ENCODE results near the gene YPEL3. TPM values are rescaled to one million over a fixed set of nuclear protein-coding genes. Genes with fewer than 3 reads are reported as not detected.
A peak's percentile ranks its signal among the peaks of the same experiment; 100 is the strongest.

Gene YPEL3
- total RNA-seq, 2 donors from 2014 or later, result 28.3 to 84.8 TPM

GRCh38 chr16:30060836-30061554 is 35.0 kb downstream of the YPEL3 start:
- H3K27ac ChIP-seq, result no peak overlapping the region
- DNase-seq, result no peak
- intact Hi-C loops (cut with DNase I), result no loop called here

GRCh38 chr16:30060346-30060745 is 35.7 kb downstream of the YPEL3 start:
- no peaks in the 10 kb centered on the region for H3K9me3 ChIP-seq
- no peak overlapping the region for H3K4me3 ChIP-seq
- DNase-seq (no peak), ATAC-seq (no peak)
- WGBS, 2 donors, result 86 to 87% methylated on average over 4 of the region's 4 CpGs
- intact Hi-C loops (cut with DNase I), result no loop called here
- H3K4me1 ChIP-seq, result peaks cover 22% of the 10 kb centered on the region
- TF ChIP-seq CTCF (IDR thresholded peaks at IDR 0.05) (no peak), POLR2A (IDR thresholded peaks at IDR 0.05) (no peak)
- no peaks in the 10 kb centered on the region for H3K27me3 ChIP-seq
- no peaks in the 10 kb centered on the region for H3K36me3 ChIP-seq (replicated peaks in 1 of 2; ENCODE audit: insufficient read depth in 1 of 2, low read depth in 2 of 2)
- no peak overlapping the region for H3K27ac ChIP-seq

More at GRCh38 chr16:30060836-30061554, 35.0 kb downstream of the YPEL3 start:
- Histone ChIP-seq H3K36me3 (replicated peaks in 1 of 2; ENCODE audit: insufficient read depth in 1 of 2, low read depth in 2 of 2) (no peaks in the 10 kb centered on the region), H3K4me3 (no peak overlapping the region), H3K27me3 (no peaks in the 10 kb centered on the region), H3K4me1 (peaks cover 15% of the 10 kb centered on the region), H3K9me3 (no peaks in the 10 kb centered on the region)
- TF ChIP-seq POLR2A (IDR thresholded peaks at IDR 0.05) (no peak), CTCF (IDR thresholded peaks at IDR 0.05) (no peak)
- 60 to 67% methylated on average over 2 of the region's 2 CpGs for WGBS, 2 donors
- ATAC-seq, result no peak

- intact Hi-C loops (cut with DNase I), result no loop called here
- Histone ChIP-seq H3K27me3 (no peaks in the 10 kb centered on the region), H3K4me3 (no peak overlapping the region), H3K36me3 (replicated peaks in 1 of 2; ENCODE audit: insufficient read depth in 1 of 2, low read depth in 2 of 2) (no peaks in the 10 kb centered on the region), H3K9me3 (no peaks in the 10 kb centered on the region), H3K4me1 (peaks cover 29% of the 10 kb centered on the region), H3K27ac (peak overlapping the region; percentile 71 to 81 (median 76))
- ATAC-seq, result peak; percentile 83
- peak; percentile 90 to 95 (median 93) for DNase-seq
- TF ChIP-seq POLR2A (IDR thresholded peaks at IDR 0.05) (peak in 1 of 3 donors; percentile 15), CTCF (IDR thresholded peaks at IDR 0.05) (peak; percentile 11 to 64 (median 53))
- WGBS, 2 donors, result 15 to 25% methylated on average over 8 to 10 of the region's 10 CpGs
Measured at GRCh38 chr16:30054959-30055553, 41.0 kb downstream of the YPEL3 start.

- 79 to 82% methylated on average over 8 of the region's 8 CpGs for WGBS, 2 donors
- ATAC-seq, result no peak
- no peak for TF ChIP-seq POLR2A (IDR thresholded peaks at IDR 0.05)
- no peak for TF ChIP-seq CTCF (IDR thresholded peaks at IDR 0.05)
Measured at GRCh38 chr16:30054451-30054850, 41.6 kb downstream of the YPEL3 start.

More at GRCh38 chr16:30054451-30054850, 41.6 kb downstream of the YPEL3 start:
- no peaks in the 10 kb centered on the region for H3K27me3 ChIP-seq
- no peak for DNase-seq
- H3K9me3 ChIP-seq, result no peaks in the 10 kb centered on the region
- H3K4me3 ChIP-seq, result no peak overlapping the region
- no peaks in the 10 kb centered on the region for H3K36me3 ChIP-seq (replicated peaks in 1 of 2; ENCODE audit: insufficient read depth in 1 of 2, low read depth in 2 of 2)
- intact Hi-C loops (cut with DNase I), result no loop called here
- peak overlapping the region; percentile 71 to 81 (median 76) for H3K27ac ChIP-seq
- peaks cover 29% of the 10 kb centered on the region for H3K4me1 ChIP-seq

Measured in body of pancreas (tissue), 4 donors.